GM19238 (cell line): ENCODE data around the gene HSPB6.
"Not testable (repeated sequence)": the region's sequence is repeated elsewhere in the genome, so short reads cannot be mapped to it uniquely, and the experiment has no call there.

Source experiments
- DNase-seq: peaks from one replicate; pipeline ENCODE4 v3.0.0; 2011; ENCODE audit warnings: low spot score; ENCODE audit not compliant: insufficient read length

The HSPB6 gene

GRCh38 chr19:35756377-35757230 lies at the start of gene HSPB6:
Gene HSPB6 (minus strand): TSS chr19:35757029. CDS start chr19:35757008, 21 bp downstream.
- DNase-seq = no peak

GRCh38 chr19:35806597-35806996 lies 49.8 kb upstream of the HSPB6 start:
- DNase-seq = no peak

GRCh38 chr19:35805526-35806102 lies 48.8 kb upstream of the HSPB6 start:
- no peak for DNase-seq

- DNase-seq = no peak
Observed at GRCh38 chr19:35801828-35802227, 45.0 kb upstream of the HSPB6 start.

- DNase-seq = no peak
Observed at GRCh38 chr19:35797663-35798062, 40.8 kb upstream of the HSPB6 start.

GRCh38 chr19:35796645-35797542 lies 40.1 kb upstream of the HSPB6 start:
- no peak for DNase-seq

GRCh38 chr19:35795564-35795963 lies 38.7 kb upstream of the HSPB6 start:
- DNase-seq = not testable (repeated sequence)

- no peak for DNase-seq
Observed at GRCh38 chr19:35793381-35794165, 36.7 kb upstream of the HSPB6 start.

- no peak for DNase-seq
Observed at GRCh38 chr19:35792888-35793287, 36.1 kb upstream of the HSPB6 start.

GRCh38 chr19:35792312-35792711 lies 35.5 kb upstream of the HSPB6 start:
- DNase-seq = no peak

GRCh38 chr19:35791814-35792279 lies 35.0 kb upstream of the HSPB6 start:
- no peak for DNase-seq

GRCh38 chr19:35790981-35791813 lies 34.4 kb upstream of the HSPB6 start:
- DNase-seq = no peak

GRCh38 chr19:35789978-35790944 lies 33.4 kb upstream of the HSPB6 start:
- DNase-seq = no peak

GRCh38 chr19:35789195-35789977 lies 32.6 kb upstream of the HSPB6 start:
- no peak for DNase-seq

- no peak for DNase-seq
Observed at GRCh38 chr19:35788205-35788960, 31.6 kb upstream of the HSPB6 start.

- DNase-seq = no peak
Observed at GRCh38 chr19:35787227-35787799, 30.5 kb upstream of the HSPB6 start.
